Measurements from ENCODE around the gene TMEM132D.

DNA sequence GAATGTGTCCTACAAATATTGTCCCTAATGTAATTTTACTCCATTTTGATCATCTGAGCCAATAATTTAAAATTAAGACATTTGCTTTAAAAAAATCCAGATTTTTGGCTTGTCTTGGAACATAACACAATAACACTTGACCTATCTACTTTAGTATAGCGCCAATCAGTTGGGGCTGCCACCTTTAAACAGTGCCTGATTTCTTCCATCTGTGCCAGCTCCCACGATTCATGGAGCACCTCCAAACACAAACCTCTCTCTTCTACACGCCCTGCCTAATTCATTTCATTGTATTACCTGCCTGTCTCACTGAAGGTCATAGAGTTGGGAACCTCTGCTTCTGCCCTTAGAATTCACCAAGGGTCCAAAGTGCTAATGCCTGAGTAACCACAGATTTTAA lies 352.4 kb downstream of the TMEM132D start:
- no peak for TF ChIP-seq SIN3A (IDR thresholded peaks at IDR 0.05; ENCODE audit: borderline replicate concordance, insufficient read depth, low read depth, low read length)
- TF ChIP-seq, protein P1, sequence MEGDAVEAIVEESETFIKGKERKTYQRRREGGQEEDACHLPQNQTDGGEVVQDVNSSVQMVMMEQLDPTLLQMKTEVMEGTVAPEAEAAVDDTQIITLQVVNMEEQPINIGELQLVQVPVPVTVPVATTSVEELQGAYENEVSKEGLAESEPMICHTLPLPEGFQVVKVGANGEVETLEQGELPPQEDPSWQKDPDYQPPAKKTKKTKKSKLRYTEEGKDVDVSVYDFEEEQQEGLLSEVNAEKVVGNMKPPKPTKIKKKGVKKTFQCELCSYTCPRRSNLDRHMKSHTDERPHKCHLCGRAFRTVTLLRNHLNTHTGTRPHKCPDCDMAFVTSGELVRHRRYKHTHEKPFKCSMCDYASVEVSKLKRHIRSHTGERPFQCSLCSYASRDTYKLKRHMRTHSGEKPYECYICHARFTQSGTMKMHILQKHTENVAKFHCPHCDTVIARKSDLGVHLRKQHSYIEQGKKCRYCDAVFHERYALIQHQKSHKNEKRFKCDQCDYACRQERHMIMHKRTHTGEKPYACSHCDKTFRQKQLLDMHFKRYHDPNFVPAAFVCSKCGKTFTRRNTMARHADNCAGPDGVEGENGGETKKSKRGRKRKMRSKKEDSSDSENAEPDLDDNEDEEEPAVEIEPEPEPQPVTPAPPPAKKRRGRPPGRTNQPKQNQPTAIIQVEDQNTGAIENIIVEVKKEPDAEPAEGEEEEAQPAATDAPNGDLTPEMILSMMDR (IDR thresholded peaks at IDR 0.05): no peak
- TF ChIP-seq POLR2AphosphoS5 (IDR thresholded peaks at IDR 0.05; ENCODE audit: low read depth, low read length): no peak
- TF ChIP-seq TCF7L2 (IDR thresholded peaks at IDR 0.05; ENCODE audit: low read depth, low read length): no peak
